B cell (primary cell): Measurements from ENCODE around the gene CMTM8. TPM values are rescaled to one million over a fixed set of nuclear protein-coding genes. Genes with fewer than 3 reads are reported as not detected.
A peak's percentile ranks its signal among the peaks of the same experiment; 100 is the strongest.

Experiments used
- ATAC-seq: fragments of 200-7000 bp; cut with Tn5 transposase; one replicate; pipeline ENCODE4 v1.10.0; 2021; ENCODE audit warnings: low read depth, mild to moderate bottlenecking, moderate number of reproducible peaks, moderate library complexity
- CTCF ChIA-PET: fragments of 350-600 bp; sonication (Branson Sonifier 250); formaldehyde crosslinking; loops from one replicate; lab custom pipeline; 2021; ENCODE audit warnings: antibody characterized with exemption, inconsistent platforms; lab: Charles Lee
- POLR2A ChIA-PET: fragments of 350-600 bp; sonication (Branson Sonifier 250); formaldehyde crosslinking; loops from one replicate; lab custom pipeline; 2021; ENCODE audit warnings: antibody characterized with exemption; lab: Charles Lee
- DNase-seq: peaks from one replicate; pipeline ENCODE4 v3.0.0; 2013
- H2AFZ ChIP-seq: 2 replicates; pipeline ENCODE4 v1.6.1; 2012; ENCODE audit warnings: mild to moderate bottlenecking, low read depth, low read length; ENCODE audit not compliant: insufficient read depth, poor library complexity, severe bottlenecking
- H3K27ac ChIP-seq, 2 donors: 1 replicate in 1 of 2; 2 replicates in 1 of 2; pipeline ENCODE4 v1.5.1; 2012 to 2013; ENCODE audit warnings: low read length in 2 of 2, mild to moderate bottlenecking in 2 of 2, moderate library complexity in 1 of 2
- H3K27me3 ChIP-seq, 4 experiments: fragments of 200-600 bp in 1 of 4; sonication (generic) in 1 of 4; replicated peaks in 1 of 4; 1 replicate in 2 of 4; 2 replicates in 2 of 4; pipeline versions ENCODE4 v1.6.1 to v1.7.0; 2013 to 2016; ENCODE audit warnings: low read length in 3 of 4, mild to moderate bottlenecking in 2 of 4, mixed read lengths in 1 of 4, moderate library complexity in 1 of 4; ENCODE audit not compliant: insufficient read depth in 4 of 4, control insufficient read depth in 3 of 4; ENCODE audit errors: control extremely low read depth in 1 of 4
- H3K36me3 ChIP-seq, 2 experiments: replicated peaks in 1 of 2; 1 replicate in 1 of 2; 2 replicates in 1 of 2; pipeline versions ENCODE4 v1.6.1 to v1.7.1; 2013; ENCODE audit warnings: low read length in 1 of 2; ENCODE audit not compliant: insufficient read depth in 2 of 2, control insufficient read depth in 1 of 2; ENCODE audit errors: control extremely low read depth in 1 of 2, extremely low read depth in 1 of 2
- H3K4me1 ChIP-seq, 2 donors: fragments of 200-600 bp in 1 of 2; sonication (generic) in 1 of 2; 1 replicate in 1 of 2; 2 replicates in 1 of 2; pipeline versions ENCODE4 v1.5.1 to v1.6.1; 2013 to 2017; ENCODE audit warnings: low read length in 2 of 2; ENCODE audit not compliant: control insufficient read depth in 2 of 2, insufficient read depth in 2 of 2
- H3K4me2 ChIP-seq: replicated peaks from 2 replicates; pipeline ENCODE3; 2012; ENCODE audit warnings: mild to moderate bottlenecking, low read depth, low read length; ENCODE audit not compliant: poor library complexity, severe bottlenecking
- H3K4me3 ChIP-seq, 5 experiments: fragments of 200-600 bp in 1 of 5; sonication (generic) in 1 of 5; 1 replicate in 3 of 5; 2 replicates in 2 of 5; pipeline versions ENCODE4 v1.5.1 to v1.7.0; 2011 to 2016; ENCODE audit warnings: low read length in 4 of 5, mild to moderate bottlenecking in 4 of 5, low read depth in 2 of 5, control low read depth in 1 of 5, moderate library complexity in 1 of 5; ENCODE audit not compliant: insufficient read depth in 1 of 5; ENCODE audit errors: control extremely low read depth in 1 of 5, extremely low read depth in 1 of 5
- H3K79me2 ChIP-seq: fragments of 200-600 bp; sonication (generic); one replicate; pipeline ENCODE4 v1.6.0; 2016; ENCODE audit warnings: low read length; ENCODE audit not compliant: control insufficient read depth, insufficient read depth
- H3K9ac ChIP-seq: fragments of 200-600 bp; sonication (generic); 2 replicates; pipeline ENCODE4 v1.6.1; 2017; ENCODE audit warnings: mild to moderate bottlenecking, low read length, moderate library complexity
- H3K9me3 ChIP-seq, 3 donors: one replicate each; pipeline versions ENCODE4 v1.6.1 to v1.7.1; 2013; ENCODE audit warnings: low read length in 2 of 3; ENCODE audit not compliant: control insufficient read depth in 2 of 3, insufficient read depth in 1 of 3; ENCODE audit errors: control extremely low read depth in 1 of 3
- H4K20me1 ChIP-seq: 2 replicates; pipeline ENCODE4 v1.6.0; 2012; ENCODE audit warnings: mild to moderate bottlenecking, low read length; ENCODE audit not compliant: insufficient read depth, control insufficient read depth, poor library complexity, severe bottlenecking
- H3K27ac Mint-ChIP-seq: one replicate; pipeline ENCODE4 v1.8.0; 2021; ENCODE audit warnings: mixed read lengths
- H3K27me3 Mint-ChIP-seq: one replicate; pipeline ENCODE4 v1.8.0; 2021; ENCODE audit warnings: mixed read lengths
- H3K4me1 Mint-ChIP-seq: one replicate; pipeline ENCODE4 v1.8.0; 2021; ENCODE audit warnings: mixed read lengths
- H3K4me3 Mint-ChIP-seq: one replicate; pipeline ENCODE4 v1.8.0; 2021; ENCODE audit warnings: mixed read lengths
- H3K9me3 Mint-ChIP-seq: one replicate; pipeline ENCODE4 v1.8.0; 2022; ENCODE audit warnings: mixed read lengths; ENCODE audit not compliant: insufficient read depth
- EZH2 ChIP-seq: IDR thresholded peaks from 2 replicates; pipeline ENCODE4 v1.6.1; 2012; ENCODE audit warnings: borderline replicate concordance, low read depth, mild to moderate bottlenecking, moderate library complexity, low read length; ENCODE audit not compliant: insufficient read depth, poor library complexity, severe bottlenecking
- WGBS: methylation state at CpG from one replicate; pipeline ENCODE4 v1.1.5; 2013; ENCODE audit warnings: missing lambda C conversion rate; ENCODE audit not compliant: insufficient coverage; 5-methylcytosine and 5-hydroxymethylcytosine counted together
- intact Hi-C: fragments of 100-400 bp; cut with micrococcal nuclease; formaldehyde crosslinking; loops from one replicate; pipeline ENCODE4 v1.10.0; 2022
- polyA plus RNA-seq: library from polyadenylated mRNA; depleted of rRNA; stranded (reverse); fragments of >200 nt; gene quantifications from 2 replicates; pipeline ENCODE4 v1.2.3, GENCODE V29; 2012
- total RNA-seq, 2 donors: library from RNA; stranded (reverse); fragments of 120-200 nt in 1 of 2; gene quantifications; 1 replicate in 1 of 2; 2 replicates in 1 of 2; pipeline versions ENCODE4 v1.2.3 to v1.2.4, GENCODE V29; 2013 to 2022
- TF ChIP-seq, protein P1 (sequence below): fragments of 200-600 bp; IDR thresholded peaks from one replicate; pipeline ENCODE4 v1.8.0; 2022; ENCODE audit warnings: antibody characterized with exemption, mild to moderate bottlenecking

The CMTM8 gene
- total and polyA plus RNA-seq, 2 donors (not counting 1 experiment from before 2014, with no cell fraction given): 0.25 to 0.28 TPM

DNA sequence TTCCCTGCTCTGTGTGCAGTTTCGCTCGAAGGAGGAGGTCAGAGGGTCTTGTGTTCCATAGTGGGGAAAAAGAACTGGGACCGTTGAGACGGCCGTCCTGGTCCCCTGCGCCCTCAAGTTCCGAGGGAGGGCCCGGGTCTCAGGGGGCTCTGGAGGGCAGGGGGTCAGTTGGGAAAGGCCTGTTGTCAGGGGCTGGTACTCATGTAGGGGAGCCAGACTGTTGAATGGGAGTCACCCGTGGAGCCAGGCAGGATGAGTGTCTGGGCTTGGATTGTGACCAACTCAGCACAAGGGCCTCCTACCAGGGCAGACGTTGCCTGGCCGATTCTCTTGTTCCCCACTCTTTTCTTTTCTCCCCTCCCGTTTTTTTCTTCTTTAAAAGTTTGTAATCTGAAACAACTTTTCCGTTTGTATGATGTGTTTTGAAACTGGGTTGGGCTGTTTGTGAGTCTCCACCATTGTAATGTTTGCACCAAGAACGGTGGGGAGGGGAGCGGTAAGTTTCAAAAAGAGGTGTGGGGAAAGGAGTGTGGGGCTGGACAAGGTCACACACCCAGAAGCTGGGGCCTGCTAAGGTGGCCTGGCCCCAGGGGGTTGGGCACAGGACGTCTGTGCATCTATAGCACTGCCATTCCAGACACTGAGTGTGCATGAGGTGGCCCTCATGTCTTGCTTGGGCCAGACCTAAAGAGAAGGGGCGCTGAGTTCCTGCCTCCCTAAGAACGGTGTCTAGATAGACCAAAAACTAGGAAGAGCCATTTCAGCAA is 154.2 kb downstream of the CMTM8 start:
- no peaks in the 10 kb centered on the region for H3K9me3 Mint-ChIP-seq

More for the DNA sequence above, 154.2 kb downstream of the CMTM8 start:
- DNase-seq: no peak
- peak overlapping the region; percentile 39 to 92 (median 73) for H3K4me3 ChIP-seq
- ChIA-PET CTCF (interaction anchor here (1.3 to 9.2 kb wide), 4 partner anchors 8 to 75 kb away, joined by 4 to 115 read pairs (median 22); no protein-coding TSS in a partner anchor), POLR2A (interaction anchor here (1.0 kb wide), 1 partner anchor 48 kb away, joined by 4 read pairs; no protein-coding TSS in a partner anchor)
- no peaks in the 10 kb centered on the region for H3K9me3 ChIP-seq
- H3K27ac ChIP-seq: peak overlapping the region; percentile 72 to 82
- peak; percentile 12 for ATAC-seq
- H3K9ac ChIP-seq: peak overlapping the region; percentile 72
- Mint-ChIP-seq H3K27ac (peak overlapping the region; percentile 97), H3K4me1 (peaks cover 55% of the 10 kb centered on the region), H3K27me3 (no peaks in the 10 kb centered on the region), H3K4me3 (peak overlapping the region; percentile 96)
- no peaks in the 10 kb centered on the region for H3K27me3 ChIP-seq
- peaks cover 39% of the 10 kb centered on the region for H3K79me2 ChIP-seq
- intact Hi-C loops: loop anchor here (1.0 to 10.0 kb wide), 2 partner anchors 9 to 858 kb away; partner anchors contain the start of gene STT3B
- TF ChIP-seq, protein P1, sequence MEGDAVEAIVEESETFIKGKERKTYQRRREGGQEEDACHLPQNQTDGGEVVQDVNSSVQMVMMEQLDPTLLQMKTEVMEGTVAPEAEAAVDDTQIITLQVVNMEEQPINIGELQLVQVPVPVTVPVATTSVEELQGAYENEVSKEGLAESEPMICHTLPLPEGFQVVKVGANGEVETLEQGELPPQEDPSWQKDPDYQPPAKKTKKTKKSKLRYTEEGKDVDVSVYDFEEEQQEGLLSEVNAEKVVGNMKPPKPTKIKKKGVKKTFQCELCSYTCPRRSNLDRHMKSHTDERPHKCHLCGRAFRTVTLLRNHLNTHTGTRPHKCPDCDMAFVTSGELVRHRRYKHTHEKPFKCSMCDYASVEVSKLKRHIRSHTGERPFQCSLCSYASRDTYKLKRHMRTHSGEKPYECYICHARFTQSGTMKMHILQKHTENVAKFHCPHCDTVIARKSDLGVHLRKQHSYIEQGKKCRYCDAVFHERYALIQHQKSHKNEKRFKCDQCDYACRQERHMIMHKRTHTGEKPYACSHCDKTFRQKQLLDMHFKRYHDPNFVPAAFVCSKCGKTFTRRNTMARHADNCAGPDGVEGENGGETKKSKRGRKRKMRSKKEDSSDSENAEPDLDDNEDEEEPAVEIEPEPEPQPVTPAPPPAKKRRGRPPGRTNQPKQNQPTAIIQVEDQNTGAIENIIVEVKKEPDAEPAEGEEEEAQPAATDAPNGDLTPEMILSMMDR: no peak
- no peak for TF ChIP-seq EZH2
- H4K20me1 ChIP-seq: no peaks in the 10 kb centered on the region
- peaks cover 28 to 40% of the 10 kb centered on the region in 2 donors for H3K4me1 ChIP-seq
- WGBS: 22% methylated on average over 14 of the region's 18 CpGs
- H2AFZ ChIP-seq: peak overlapping the region; percentile 75
- H3K36me3 ChIP-seq: peaks cover 0 to 4% of the 10 kb centered on the region in 2 experiments
- H3K4me2 ChIP-seq: peak overlapping the region; percentile 84
